Prostate gland (tissue), 2 donors: Measurements from ENCODE around the gene TIMP3.

Experiments used
- POLR2A ChIP-seq: fragments of 450-650 bp; IDR thresholded peaks from one replicate; pipeline ENCODE4 v1.6.1; 2016; ENCODE audit warnings: antibody characterized with exemption, mild to moderate bottlenecking
- POLR2AphosphoS5 ChIP-seq: sonication (generic); formaldehyde crosslinking; IDR thresholded peaks from one replicate; pipeline ENCODE4 v1.6.1; 2017; ENCODE audit warnings: antibody characterized with exemption
- TF ChIP-seq, protein P1 (sequence below), 4 experiments: fragments of 200-600 bp in 2 of 4; fragments of 450-650 bp in 2 of 4; sonication (generic) in 2 of 4; IDR thresholded peaks; 1 replicate in 3 of 4; 2 replicates in 1 of 4; pipeline ENCODE4 v1.5.1; 2016 to 2019; ENCODE audit warnings: antibody characterized with exemption in 4 of 4, mild to moderate bottlenecking in 2 of 4, moderate library complexity in 2 of 4

DNA sequence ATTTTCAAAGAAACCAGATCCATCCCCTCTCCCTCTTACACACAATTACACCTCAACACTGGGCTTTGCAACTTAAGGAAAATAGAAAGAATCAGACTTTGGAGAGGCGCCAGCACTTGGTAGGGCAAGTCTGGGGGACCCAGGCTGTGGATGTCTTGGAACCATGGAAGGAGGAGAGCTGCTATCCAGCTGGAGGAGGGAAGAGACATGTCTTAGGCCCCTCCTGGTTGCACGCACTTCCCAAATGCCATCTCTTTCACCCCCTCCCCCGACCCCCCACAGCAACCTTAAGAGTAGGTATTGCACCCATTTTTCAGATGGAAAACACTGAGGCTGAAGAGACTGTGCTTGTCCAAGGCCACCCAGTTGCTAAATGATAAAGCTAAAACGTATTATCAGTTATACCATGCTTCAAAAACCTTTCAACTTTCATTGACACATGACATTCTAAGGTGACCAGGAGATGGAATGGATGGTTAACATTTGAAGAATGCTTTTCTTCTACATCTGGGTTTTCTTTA, 3.9 kb downstream of the TIMP3 start:
- TF ChIP-seq, protein P1, sequence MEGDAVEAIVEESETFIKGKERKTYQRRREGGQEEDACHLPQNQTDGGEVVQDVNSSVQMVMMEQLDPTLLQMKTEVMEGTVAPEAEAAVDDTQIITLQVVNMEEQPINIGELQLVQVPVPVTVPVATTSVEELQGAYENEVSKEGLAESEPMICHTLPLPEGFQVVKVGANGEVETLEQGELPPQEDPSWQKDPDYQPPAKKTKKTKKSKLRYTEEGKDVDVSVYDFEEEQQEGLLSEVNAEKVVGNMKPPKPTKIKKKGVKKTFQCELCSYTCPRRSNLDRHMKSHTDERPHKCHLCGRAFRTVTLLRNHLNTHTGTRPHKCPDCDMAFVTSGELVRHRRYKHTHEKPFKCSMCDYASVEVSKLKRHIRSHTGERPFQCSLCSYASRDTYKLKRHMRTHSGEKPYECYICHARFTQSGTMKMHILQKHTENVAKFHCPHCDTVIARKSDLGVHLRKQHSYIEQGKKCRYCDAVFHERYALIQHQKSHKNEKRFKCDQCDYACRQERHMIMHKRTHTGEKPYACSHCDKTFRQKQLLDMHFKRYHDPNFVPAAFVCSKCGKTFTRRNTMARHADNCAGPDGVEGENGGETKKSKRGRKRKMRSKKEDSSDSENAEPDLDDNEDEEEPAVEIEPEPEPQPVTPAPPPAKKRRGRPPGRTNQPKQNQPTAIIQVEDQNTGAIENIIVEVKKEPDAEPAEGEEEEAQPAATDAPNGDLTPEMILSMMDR (IDR thresholded peaks at IDR 0.05) = no peak
- TF ChIP-seq POLR2A = no peak
- no peak for TF ChIP-seq POLR2AphosphoS5
